HepG2 (cell line): ENCODE results near the gene PUDP. TPM values are rescaled to one million over a fixed set of nuclear protein-coding genes. Genes with fewer than 3 reads are reported as not detected.

Experiments
- ATAC-seq: fragments of 200-7000 bp; cut with Tn5 transposase; 3 replicates; pipeline ENCODE4 v1.9.1; 2020; ENCODE audit warnings: mild to moderate bottlenecking, moderate library complexity
- BruUV-seq: library from RNA; stranded (reverse); fragments of 400-500 nt; replicated peaks from 2 replicates; lab custom pipeline; 2021; lab: Mats Ljungman, UMichigan
- CTCF ChIA-PET: fragments of 300-600 bp; formaldehyde crosslinking; extraction: SDS; loops from one replicate; lab custom pipeline; 2021; ENCODE audit warnings: low total read pairs, inconsistent platforms, low intra/inter-chr PET ratio; lab: Yijun Ruan, JAX
- POLR2A ChIA-PET: fragments of 350-600 bp; sonication (Branson Sonifier 250); formaldehyde crosslinking; loops from one replicate; lab custom pipeline; 2020; ENCODE audit warnings: antibody characterized with exemption, inconsistent platforms; lab: Yijun Ruan, JAX
- DNase-seq: peaks from one replicate; pipeline ENCODE4 v3.0.0-alpha.2; 2015; ENCODE audit warnings: low spot score
- FAIRE-seq: peaks from 3 replicates; lab custom pipeline; 2011; peaks lifted over from hg19 to GRCh38; lab: Jason Lieb, UNC
- H2AFZ ChIP-seq: one replicate; pipeline ENCODE4 v1.6.1; 2011; ENCODE audit warnings: low read length, inconsistent platforms
- H3K27ac ChIP-seq: fragments of 300-600 bp; 3 replicates; pipeline ENCODE4 v1.8.0; 2011; ENCODE audit warnings: mixed run types, mild to moderate bottlenecking, mixed read lengths, low read length, inconsistent platforms; ENCODE audit not compliant: insufficient read depth; ENCODE audit errors: extremely low read length
- H3K27me3 ChIP-seq, 2 experiments: fragments of 200-600 bp in 1 of 2; 2 replicates in 1 of 2; 3 replicates in 1 of 2; pipeline versions ENCODE4 v1.6.0 to v1.8.0; 2011; ENCODE audit warnings: low read length in 2 of 2, mild to moderate bottlenecking in 2 of 2, moderate library complexity in 2 of 2, inconsistent platforms in 1 of 2; ENCODE audit not compliant: insufficient read depth in 2 of 2, control insufficient read depth in 1 of 2
- H3K36me3 ChIP-seq, 2 experiments: fragments of 200-600 bp in 1 of 2; replicated peaks in 1 of 2; 2 replicates in 1 of 2; 3 replicates in 1 of 2; pipeline versions ENCODE4 v1.5.1 to v1.8.0; 2011; ENCODE audit warnings: low read length in 2 of 2, inconsistent platforms in 1 of 2; ENCODE audit not compliant: insufficient read depth in 2 of 2, control insufficient read depth in 1 of 2
- H3K4me1 ChIP-seq: 2 replicates; pipeline ENCODE4 v1.5.1; 2012; ENCODE audit warnings: low read length, inconsistent platforms; ENCODE audit not compliant: insufficient read depth
- H3K4me2 ChIP-seq: 2 replicates; pipeline ENCODE4 v1.6.0; 2011; ENCODE audit warnings: low read depth, low read length, inconsistent platforms
- H3K4me3 ChIP-seq, 3 experiments: fragments of 200-600 bp in 1 of 3; sonication (generic), shearing (Covaris generic) in 1 of 3; replicated peaks in 1 of 3; 2 replicates each; pipeline ENCODE4 v1.5.1; 2011 to 2016; ENCODE audit warnings: low read length in 3 of 3, inconsistent platforms in 2 of 3, low read depth in 2 of 3, mild to moderate bottlenecking in 2 of 3, control low read depth in 1 of 3, mixed read lengths in 1 of 3; ENCODE audit not compliant: insufficient read depth in 1 of 3
- H3K79me2 ChIP-seq: one replicate; pipeline ENCODE4 v1.6.1; 2011; ENCODE audit warnings: low read length, inconsistent platforms; ENCODE audit not compliant: insufficient read depth
- H3K9ac ChIP-seq: 2 replicates; pipeline ENCODE4 v1.6.0; 2011; ENCODE audit warnings: mild to moderate bottlenecking, low read depth, low read length, inconsistent platforms; ENCODE audit not compliant: insufficient read depth
- H3K9me3 ChIP-seq: 2 replicates; pipeline ENCODE4 v1.5.1; 2012; ENCODE audit warnings: mild to moderate bottlenecking, low read length
- H4K20me1 ChIP-seq: 2 replicates; pipeline ENCODE4 v1.6.0; 2011; ENCODE audit warnings: inconsistent platforms, mild to moderate bottlenecking, low read length, moderate library complexity; ENCODE audit not compliant: insufficient read depth
- ARID5B ChIP-seq: IDR thresholded peaks from 2 replicates; pipeline ENCODE4 v1.4.0; 2020; ENCODE audit warnings: mild to moderate bottlenecking, missing genetic modification reagents
- HOMEZ ChIP-seq: IDR thresholded peaks from 2 replicates; pipeline ENCODE4 v1.6.1; 2016; ENCODE audit warnings: low read depth
- MLLT10 ChIP-seq: sonication (generic); formaldehyde crosslinking; IDR thresholded peaks from 2 replicates; pipeline ENCODE4 v1.4.0; 2020; ENCODE audit warnings: missing genetic modification reagents
- NCOA2 ChIP-seq: sonication (generic); formaldehyde crosslinking; IDR thresholded peaks from 2 replicates; pipeline ENCODE4 v1.8.0; 2022; ENCODE audit warnings: inconsistent platforms
- NKX3-1 ChIP-seq: sonication (generic); formaldehyde crosslinking; IDR thresholded peaks from 2 replicates; pipeline ENCODE4 v1.5.0; 2020; ENCODE audit warnings: missing genetic modification reagents
- POLR2AphosphoS2 ChIP-seq: IDR thresholded peaks from 2 replicates; pipeline ENCODE4 v1.6.1; 2011; ENCODE audit warnings: low read depth, low read length, improper control_type of control experiment
- RFXANK ChIP-seq: IDR thresholded peaks from 2 replicates; pipeline ENCODE4 v1.6.1; 2016
- RXRB ChIP-seq: IDR thresholded peaks from 2 replicates; pipeline ENCODE4 v1.6.1; 2016; ENCODE audit warnings: borderline replicate concordance, missing genetic modification reagents, missing compliant biosample characterization
- SCMH1 ChIP-seq: sonication (generic); formaldehyde crosslinking; IDR thresholded peaks from 2 replicates; pipeline ENCODE4 v1.9.0; 2021; ENCODE audit warnings: missing genetic modification reagents, mild to moderate bottlenecking, borderline replicate concordance
- ZNF17 ChIP-seq: sonication (generic); formaldehyde crosslinking; IDR thresholded peaks from 2 replicates; pipeline ENCODE4 v1.5.0; 2020; ENCODE audit warnings: mild to moderate bottlenecking, missing genetic modification reagents
- ZNF232 ChIP-seq: sonication (generic); formaldehyde crosslinking; IDR thresholded peaks from 2 replicates; pipeline ENCODE4 v1.4.0; 2020; ENCODE audit warnings: missing genetic modification reagents, borderline replicate concordance
- ZNF251 ChIP-seq: sonication (generic); formaldehyde crosslinking; IDR thresholded peaks from 2 replicates; pipeline ENCODE4 v1.9.0; 2021; ENCODE audit warnings: mild to moderate bottlenecking, missing genetic modification reagents
- ZNF331 ChIP-seq: sonication (generic); formaldehyde crosslinking; IDR thresholded peaks from 2 replicates; pipeline ENCODE4 v1.4.0; 2020; ENCODE audit warnings: missing genetic modification reagents
- ZNF337 ChIP-seq: sonication (generic); formaldehyde crosslinking; IDR thresholded peaks from 2 replicates; pipeline ENCODE4 v1.5.1; 2020; ENCODE audit warnings: missing genetic modification reagents, low read depth, mild to moderate bottlenecking, borderline replicate concordance
- WGBS: methylation state at CpG from one replicate; pipeline ENCODE4 v1.1.6; 2017; ENCODE audit warnings: low lambda C conversion rate; 5-methylcytosine and 5-hydroxymethylcytosine counted together
- in situ Hi-C: cut with HindIII; loops from 2 replicates; pipeline ENCODE4 v1.10.0; 2017; ENCODE audit warnings: low pct_unique_long_range_greater_than_20kb; ENCODE audit not compliant: extremely low pct_ligation_motif_present
- intact Hi-C: fragments of 100-400 bp; cut with micrococcal nuclease; formaldehyde crosslinking; loops from one replicate; pipeline ENCODE4 v1.10.0; 2022; ENCODE audit not compliant: unreplicated experiment
- polyA plus RNA-seq, 8 experiments: library from polyadenylated mRNA; depleted of rRNA in 3 of 8; stranded (reverse) in 7 of 8; unstranded in 1 of 8; fragments of >200 nt; fragmentation: Illumina TruSeq in 4 of 8; extraction: Trizol in 4 of 8; gene quantifications; 2 replicates each; pipeline versions ENCODE4 v1.2.1 to v1.2.3, GENCODE V29; 2011 to 2016; ENCODE audit warnings: low read depth in 4 of 8, missing spikeins in 1 of 8, mixed read lengths in 1 of 8; ENCODE audit not compliant: insufficient read depth in 1 of 8
- total RNA-seq, 5 experiments: library from RNA; depleted of rRNA; stranded (reverse); fragments of >200 nt; fragmentation: Illumina TruSeq; extraction: Trizol; gene quantifications; 2 replicates each; pipeline ENCODE4 v1.2.3, GENCODE V29; 2016; ENCODE audit warnings: low read depth in 1 of 5
- TF ChIP-seq, protein P1 (sequence below): IDR thresholded peaks from 2 replicates; pipeline ENCODE4 v1.6.1; 2012; ENCODE audit warnings: inconsistent platforms
- TF ChIP-seq, protein P2 (sequence below): sonication (generic); formaldehyde crosslinking; IDR thresholded peaks from 2 replicates; pipeline ENCODE4 v1.8.0; 2022; ENCODE audit warnings: mild to moderate bottlenecking, missing genetic modification reagents
- TF ChIP-seq, protein P3 (sequence below), 2 experiments: fragments of 450-650 bp in 1 of 2; sonication (generic) in 1 of 2; formaldehyde crosslinking; IDR thresholded peaks; 2 replicates each; pipeline versions ENCODE4 v1.5.0 to v1.8.0; 2020 to 2022; ENCODE audit warnings: mild to moderate bottlenecking in 1 of 2, missing genetic modification reagents in 1 of 2

The PUDP gene
- total and polyA plus RNA-seq, 2 of the 13 experiments (the other 11 are each of a cell fraction or from before 2014, with no cell fraction given) = 7.5 to 23.5 TPM

DNA sequence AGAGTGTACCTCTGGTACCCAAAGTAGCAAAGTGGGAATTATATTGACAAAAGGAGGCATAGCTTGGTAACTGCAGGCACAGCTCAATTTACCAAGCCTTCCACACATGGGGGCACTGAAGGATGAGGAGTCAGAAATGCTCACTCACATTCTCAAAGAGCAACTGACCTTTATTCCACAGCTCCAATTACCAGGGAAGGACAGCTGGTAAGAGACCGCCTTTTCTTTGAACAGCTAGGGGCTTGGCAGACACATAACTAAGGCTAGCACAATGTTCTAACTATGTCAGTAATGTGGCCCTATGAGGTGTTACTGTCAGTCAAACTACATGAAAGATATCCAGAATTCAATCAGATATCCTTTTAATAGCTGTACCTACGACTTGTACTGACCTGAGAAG is 20.9 kb downstream of the PUDP start (continued):
- no peak for TF ChIP-seq ZNF251 (CRISPR knock-in tag)
- TF ChIP-seq RFXANK (CRISPR knock-in tag) = no peak
- TF ChIP-seq, protein P1, sequence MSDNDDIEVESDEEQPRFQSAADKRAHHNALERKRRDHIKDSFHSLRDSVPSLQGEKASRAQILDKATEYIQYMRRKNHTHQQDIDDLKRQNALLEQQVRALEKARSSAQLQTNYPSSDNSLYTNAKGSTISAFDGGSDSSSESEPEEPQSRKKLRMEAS = no peak
- TF ChIP-seq SCMH1 (CRISPR knock-in tag) = no peak
- TF ChIP-seq, all 625 proteins: peak for 0

DNA sequence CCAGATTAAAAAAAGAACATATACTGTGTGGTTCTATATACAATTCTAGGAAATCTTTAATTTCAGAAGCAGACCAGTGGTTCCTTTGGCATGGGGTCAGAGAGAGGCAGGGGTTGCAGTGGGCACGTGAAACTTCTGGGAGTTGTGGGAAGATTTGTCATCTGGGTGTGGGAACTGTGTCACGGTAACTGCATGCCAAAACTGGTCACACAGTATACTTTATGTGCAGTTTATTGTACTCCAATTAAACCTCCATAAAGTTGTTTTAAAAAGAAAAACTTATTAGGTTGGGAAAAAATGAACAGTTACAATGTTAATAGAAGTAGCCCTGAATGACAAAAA is 27.1 kb downstream of the PUDP start:
- Histone ChIP-seq H3K4me2 (peak overlapping the region; percentile 65; the same call in 1 of the 2 replicates), H4K20me1 (peaks cover 2% of the 10 kb centered on the region; the same call in 1 of the 2 replicates), H3K27me3 (no peaks in the 10 kb centered on the region), H3K4me3 (no peak overlapping the region), H3K9me3 (no peaks in the 10 kb centered on the region), H3K36me3 (no peaks in the 10 kb centered on the region), H3K79me2 (peaks cover 2% of the 10 kb centered on the region), H2AFZ (no peak overlapping the region), H3K4me1 (peaks cover 22% of the 10 kb centered on the region), H3K9ac (no peak overlapping the region), H3K27ac (peak overlapping the region; percentile 69)
- in situ Hi-C loops = no loop called here
- peak; percentile 33; the same call in 1 of the 3 replicates for ATAC-seq
- no peak for DNase-seq
- intact Hi-C loops = no loop called here
- no TSS peak for BruUV-seq
- no peak for FAIRE-seq
- ChIA-PET POLR2A (no interaction called here), CTCF (no interaction called here)
- WGBS = 27% methylated on average over 2 of the region's 2 CpGs
- TF ChIP-seq, protein P2, sequence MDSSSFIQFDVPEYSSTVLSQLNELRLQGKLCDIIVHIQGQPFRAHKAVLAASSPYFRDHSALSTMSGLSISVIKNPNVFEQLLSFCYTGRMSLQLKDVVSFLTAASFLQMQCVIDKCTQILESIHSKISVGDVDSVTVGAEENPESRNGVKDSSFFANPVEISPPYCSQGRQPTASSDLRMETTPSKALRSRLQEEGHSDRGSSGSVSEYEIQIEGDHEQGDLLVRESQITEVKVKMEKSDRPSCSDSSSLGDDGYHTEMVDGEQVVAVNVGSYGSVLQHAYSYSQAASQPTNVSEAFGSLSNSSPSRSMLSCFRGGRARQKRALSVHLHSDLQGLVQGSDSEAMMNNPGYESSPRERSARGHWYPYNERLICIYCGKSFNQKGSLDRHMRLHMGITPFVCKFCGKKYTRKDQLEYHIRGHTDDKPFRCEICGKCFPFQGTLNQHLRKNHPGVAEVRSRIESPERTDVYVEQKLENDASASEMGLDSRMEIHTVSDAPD = no peak
- TF ChIP-seq HOMEZ (CRISPR knock-in tag) = no peak
- no peak for TF ChIP-seq ZNF232
- TF ChIP-seq POLR2AphosphoS2 = no peak
- TF ChIP-seq MLLT10 (CRISPR knock-in tag) = no peak
- no peak for TF ChIP-seq ZNF331
- TF ChIP-seq ARID5B (CRISPR knock-in tag) = no peak
- TF ChIP-seq, protein P3, sequence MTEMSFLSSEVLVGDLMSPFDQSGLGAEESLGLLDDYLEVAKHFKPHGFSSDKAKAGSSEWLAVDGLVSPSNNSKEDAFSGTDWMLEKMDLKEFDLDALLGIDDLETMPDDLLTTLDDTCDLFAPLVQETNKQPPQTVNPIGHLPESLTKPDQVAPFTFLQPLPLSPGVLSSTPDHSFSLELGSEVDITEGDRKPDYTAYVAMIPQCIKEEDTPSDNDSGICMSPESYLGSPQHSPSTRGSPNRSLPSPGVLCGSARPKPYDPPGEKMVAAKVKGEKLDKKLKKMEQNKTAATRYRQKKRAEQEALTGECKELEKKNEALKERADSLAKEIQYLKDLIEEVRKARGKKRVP (CRISPR knock-in tag; IDR thresholded peaks at IDR 0.05) = no peak
- TF ChIP-seq NCOA2 = no peak
- no peak for TF ChIP-seq RXRB (CRISPR knock-in tag)
- no peak for TF ChIP-seq ZNF17 (CRISPR knock-in tag)
- no peak for TF ChIP-seq ZNF337 (CRISPR knock-in tag)
- TF ChIP-seq NKX3-1 = no peak
